HTR-8/SVneo (cell line): Measurements from ENCODE around the gene ABCA6.
"Not testable (repeated sequence)": the region's sequence is repeated elsewhere in the genome, so short reads cannot be mapped to it uniquely, and the experiment has no call there.

Experiments
- DNase-seq: peaks from one replicate; pipeline ENCODE4 v3.0.0; 2011; ENCODE audit warnings: low spot score, mixed read lengths; ENCODE audit not compliant: insufficient read length
- FAIRE-seq: peaks from 2 replicates; lab custom pipeline; 2011; peaks lifted over from hg19 to GRCh38; lab: Jason Lieb, UNC

Gene ABCA6

GRCh38 chr17:69078864-69079263, 62.8 kb downstream of the ABCA6 start:
- FAIRE-seq (no peak), DNase-seq (no peak)

DNA sequence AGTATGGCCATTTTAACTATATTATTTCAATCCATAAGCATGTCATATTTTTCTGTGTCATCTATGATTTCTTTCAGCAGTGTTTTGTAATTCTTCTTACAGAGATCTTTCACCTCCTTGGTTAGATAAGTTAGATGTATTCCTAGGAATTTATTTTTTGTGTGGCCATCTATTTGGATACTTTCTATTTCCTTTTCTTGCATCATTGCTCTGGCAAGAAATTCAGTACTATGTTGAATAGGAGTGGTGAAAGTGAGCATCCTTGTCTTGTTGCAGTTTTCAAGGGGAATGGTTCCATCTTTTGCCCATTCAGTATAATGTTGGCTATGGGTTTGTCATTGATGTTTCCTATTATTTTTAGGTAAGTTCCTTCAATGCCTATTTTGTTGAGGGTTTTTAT, 65.9 kb downstream of the ABCA6 start:
- DNase-seq = no peak

GRCh38 chr17:69073392-69073791, 68.3 kb downstream of the ABCA6 start:
- FAIRE-seq, DNase-seq: not testable (repeated sequence)

More for the DNA sequence above, 65.9 kb downstream of the ABCA6 start:
- FAIRE-seq = no peak

GRCh38 chr17:69072803-69073256, 68.9 kb downstream of the ABCA6 start:
- DNase-seq, FAIRE-seq: not testable (repeated sequence)

- not testable (repeated sequence) for FAIRE-seq, DNase-seq
Observed at GRCh38 chr17:69071233-69071586, 70.5 kb downstream of the ABCA6 start.

- not testable (repeated sequence) for FAIRE-seq, DNase-seq
Observed at GRCh38 chr17:69070378-69071232, 71.1 kb downstream of the ABCA6 start.

DNA sequence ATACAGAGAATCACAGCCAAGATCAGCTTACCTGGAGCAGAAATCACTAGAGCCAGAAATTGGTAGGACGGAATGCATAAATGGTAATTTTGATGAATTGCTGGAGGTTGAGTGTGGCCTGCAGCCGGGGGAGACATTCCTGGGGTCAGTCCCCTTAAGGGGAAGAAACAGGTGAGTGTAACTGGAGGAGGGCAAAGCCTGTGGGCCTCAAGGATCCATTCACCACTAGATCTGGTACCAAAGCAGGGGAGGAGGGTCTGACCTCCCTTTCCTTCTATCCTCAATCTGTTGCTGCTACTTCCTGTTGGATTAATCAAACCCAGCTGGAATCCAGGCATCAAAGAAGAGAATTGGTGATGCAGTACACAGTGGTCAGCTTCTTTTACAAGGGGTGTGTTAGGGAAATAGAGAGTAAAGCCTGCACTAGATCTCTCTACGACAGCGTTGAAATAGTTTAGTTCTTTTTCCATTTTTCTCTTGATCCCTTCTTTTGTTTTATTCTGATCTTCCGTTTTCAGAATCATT, 72.4 kb downstream of the ABCA6 start:
- DNase-seq = no peak
- no peak for FAIRE-seq

- no peak for FAIRE-seq
- no peak for DNase-seq
Observed at GRCh38 chr17:69067274-69068047, 74.2 kb downstream of the ABCA6 start.

GRCh38 chr17:69066482-69066881, 75.2 kb downstream of the ABCA6 start:
- DNase-seq = no peak
- FAIRE-seq = no peak

DNA sequence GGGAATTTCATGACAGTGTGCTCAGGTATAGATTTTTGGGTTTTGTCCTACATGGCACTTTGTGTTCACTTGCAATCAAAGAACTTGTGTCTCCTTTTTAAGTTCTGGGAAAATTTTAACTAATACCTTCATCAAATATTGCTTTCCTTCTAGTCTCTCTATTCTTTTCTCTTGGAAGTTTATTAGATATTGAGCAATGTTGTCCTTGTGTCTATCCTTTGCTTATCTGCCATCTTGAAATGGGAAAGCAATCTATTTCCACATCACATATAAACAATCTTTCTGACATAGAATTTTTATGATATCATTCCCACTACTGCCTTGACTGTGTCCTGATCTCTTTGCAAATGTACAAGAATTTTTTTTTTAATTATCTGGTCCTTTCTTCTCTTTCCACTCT, 76.6 kb downstream of the ABCA6 start:
- FAIRE-seq (no peak), DNase-seq (no peak)

DNA sequence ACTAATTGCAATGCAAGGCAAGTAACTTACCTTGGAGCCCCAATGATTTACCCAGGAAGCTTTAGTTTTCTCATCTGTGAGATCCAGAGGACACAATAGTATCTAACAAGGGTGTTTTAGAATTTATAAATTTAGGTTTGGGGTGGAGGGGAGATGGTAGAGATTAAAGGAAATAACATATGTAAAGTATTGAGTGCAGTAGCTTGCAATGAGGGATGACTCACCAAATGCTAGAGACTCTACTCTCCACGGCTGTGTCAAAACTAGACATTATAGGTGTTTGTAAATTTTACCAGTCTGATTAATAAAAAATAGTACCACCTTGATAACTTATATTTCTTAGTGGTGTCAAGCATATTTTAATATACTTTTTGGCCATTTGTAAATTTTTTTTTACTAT, 77.2 kb downstream of the ABCA6 start:
- DNase-seq = no peak
- FAIRE-seq = no peak

DNA sequence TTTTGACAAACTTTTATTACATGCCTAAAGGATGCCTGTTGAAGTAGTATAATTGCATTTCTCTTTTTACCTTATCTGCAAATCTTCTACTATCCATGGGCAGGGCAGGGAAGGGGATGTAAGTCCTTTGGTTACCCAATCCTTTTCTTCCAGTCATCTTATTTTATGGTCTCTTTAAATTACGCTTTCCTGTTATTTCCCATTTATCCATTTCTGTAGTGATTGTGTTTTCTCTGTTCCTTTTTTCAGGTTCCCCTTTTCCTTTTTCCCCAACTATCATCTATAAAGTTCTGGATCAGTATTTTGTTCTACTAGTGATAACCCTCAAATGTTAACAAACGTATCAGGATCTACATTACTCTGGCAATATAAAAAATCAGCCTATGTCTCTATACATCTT, 77.7 kb downstream of the ABCA6 start:
- DNase-seq (no peak), FAIRE-seq (no peak)

DNA sequence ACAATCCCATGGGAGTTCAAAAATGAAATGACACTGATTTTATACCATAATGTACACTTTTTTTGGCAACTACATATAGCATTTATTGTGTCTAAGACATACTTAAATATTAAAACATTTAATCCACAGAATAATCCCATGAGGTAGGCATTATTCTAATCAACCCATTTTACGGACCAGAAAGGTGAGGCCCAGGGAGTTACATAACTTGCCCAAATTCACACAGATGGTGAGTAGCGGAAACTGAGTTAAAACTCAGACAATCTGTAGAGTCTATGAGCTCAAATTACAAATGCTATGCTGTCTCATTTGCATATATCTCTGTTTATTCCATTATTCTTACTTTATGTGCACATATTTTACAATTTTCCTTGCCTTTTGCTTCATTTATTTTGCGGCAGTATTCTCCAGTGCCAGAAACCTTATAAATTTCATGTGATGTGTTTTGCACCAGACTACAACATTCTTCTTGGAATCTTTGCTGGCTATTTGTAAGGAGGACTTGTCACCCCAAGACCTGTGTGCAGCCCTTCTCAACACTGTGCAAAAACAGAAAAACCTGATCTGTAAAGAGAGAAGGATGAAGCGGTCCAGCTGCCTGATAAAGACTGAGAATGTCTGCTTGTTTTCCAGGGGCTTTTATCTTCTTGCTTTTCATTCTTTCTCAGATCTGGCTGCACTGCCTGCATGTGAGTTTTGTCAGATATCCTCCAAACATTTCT, 78.7 kb downstream of the ABCA6 start:
- FAIRE-seq (no peak), DNase-seq (no peak)

GRCh38 chr17:69061721-69062556, 79.8 kb downstream of the ABCA6 start:
- FAIRE-seq (no peak), DNase-seq (no peak)

GRCh38 chr17:69060822-69061221, 80.9 kb downstream of the ABCA6 start, which contains the start of gene ABCA9:
TSS of gene ABCA9 (minus strand) at chr17:69060927. CDS start at chr17:69051126, 9,801 bp downstream.
- no peak for FAIRE-seq
- DNase-seq = no peak

- DNase-seq = no peak
- no peak for FAIRE-seq
Observed at GRCh38 chr17:69059458-69060175, 82.1 kb downstream of the ABCA6 start.

GRCh38 chr17:69058165-69058564, 83.5 kb downstream of the ABCA6 start:
- FAIRE-seq (no peak), DNase-seq (no peak)

- no peak for DNase-seq
- no peak for FAIRE-seq
Observed at GRCh38 chr17:69057280-69057679, 84.4 kb downstream of the ABCA6 start.
